IMR-90 (cell line): Measurements from ENCODE around the gene IKZF4. TPM values are rescaled to one million over a fixed set of nuclear protein-coding genes. Genes with fewer than 3 reads are reported as not detected.

Source experiments
- ATAC-seq: fragments of 200-7000 bp; cut with Tn5 transposase; 2 replicates; pipeline ENCODE4 v1.9.1; 2020; ENCODE audit warnings: low read depth, mild to moderate bottlenecking, moderate library complexity
- BruUV-seq: library from RNA; stranded (reverse); fragments of 400-500 nt; replicated peaks from 2 replicates; lab custom pipeline; 2021; lab: Mats Ljungman, UMichigan
- CTCF ChIA-PET: fragments of 300-600 bp; formaldehyde crosslinking; extraction: SDS; loops from one replicate; lab custom pipeline; 2021; ENCODE audit warnings: antibody characterized with exemption; lab: Yijun Ruan, JAX
- POLR2A ChIA-PET: fragments of 300-600 bp; sonication (Branson Sonifier 250); formaldehyde crosslinking; loops from one replicate; lab custom pipeline; 2022; ENCODE audit warnings: antibody characterized with exemption; ENCODE audit not compliant: unreplicated experiment; lab: Charles Lee
- DNase-seq: peaks from one replicate; pipeline ENCODE4 v3.0.0; 2013
- H2AFZ ChIP-seq: replicated peaks from 2 replicates; pipeline ENCODE3; 2013; ENCODE audit warnings: low read length, mild to moderate bottlenecking; ENCODE audit not compliant: poor library complexity
- H2AK5ac ChIP-seq: 2 replicates; pipeline ENCODE4 v1.6.1; 2013; ENCODE audit warnings: low read depth, low read length, inconsistent platforms
- H2AK9ac ChIP-seq: replicated peaks from 2 replicates; pipeline ENCODE3; 2013; ENCODE audit warnings: mild to moderate bottlenecking, low read depth, low read length, moderate library complexity; ENCODE audit not compliant: poor library complexity
- H2BK120ac ChIP-seq: 2 replicates; pipeline ENCODE4 v1.6.1; 2013; ENCODE audit warnings: low read depth, low read length, inconsistent platforms
- H2BK15ac ChIP-seq: 3 replicates; pipeline ENCODE4 v1.6.1; 2013; ENCODE audit warnings: low read depth, low read length, inconsistent platforms
- H2BK20ac ChIP-seq: 2 replicates; pipeline ENCODE4 v1.6.1; 2013; ENCODE audit warnings: low read depth, mild to moderate bottlenecking, inconsistent platforms, low read length, moderate library complexity
- H2BK5ac ChIP-seq: 2 replicates; pipeline ENCODE4 v1.6.1; 2013; ENCODE audit warnings: mild to moderate bottlenecking, low read depth, low read length, inconsistent platforms; ENCODE audit not compliant: poor library complexity, severe bottlenecking
- H3K14ac ChIP-seq: replicated peaks from 2 replicates; pipeline ENCODE4 v1.6.1; 2013; ENCODE audit warnings: low read depth, low read length, inconsistent platforms
- H3K18ac ChIP-seq: 2 replicates; pipeline ENCODE4 v1.6.1; 2013; ENCODE audit warnings: low read depth, low read length, control low read depth
- H3K23ac ChIP-seq: 2 replicates; pipeline ENCODE4 v1.6.1; 2013; ENCODE audit warnings: low read depth, low read length, inconsistent platforms
- H3K27ac ChIP-seq: 2 replicates; pipeline ENCODE4 v1.5.1; 2013; ENCODE audit warnings: mild to moderate bottlenecking, control low read depth, low read length; ENCODE audit not compliant: insufficient read depth
- H3K27me3 ChIP-seq: 2 replicates; pipeline ENCODE4 v1.6.1; 2013; ENCODE audit warnings: low read length; ENCODE audit not compliant: control insufficient read depth, insufficient read depth
- H3K36me3 ChIP-seq: 2 replicates; pipeline ENCODE4 v1.6.1; 2013; ENCODE audit warnings: low read length, mixed read lengths; ENCODE audit not compliant: control insufficient read depth, insufficient read depth
- H3K4ac ChIP-seq: 2 replicates; pipeline ENCODE4 v1.6.1; 2013; ENCODE audit warnings: low read depth, low read length, inconsistent platforms
- H3K4me1 ChIP-seq: 2 replicates; pipeline ENCODE4 v1.6.1; 2013; ENCODE audit warnings: low read length, mixed read lengths; ENCODE audit not compliant: control insufficient read depth, insufficient read depth
- H3K4me2 ChIP-seq: 2 replicates; pipeline ENCODE4 v1.6.1; 2013; ENCODE audit warnings: low read depth, mild to moderate bottlenecking, control low read depth, low read length, moderate library complexity
- H3K4me3 ChIP-seq: 2 replicates; pipeline ENCODE4 v1.5.1; 2013; ENCODE audit warnings: low read depth, mild to moderate bottlenecking, control low read depth, low read length, moderate library complexity; ENCODE audit not compliant: insufficient read depth
- H3K56ac ChIP-seq: 2 replicates; pipeline ENCODE4 v1.6.1; 2013; ENCODE audit warnings: low read length, inconsistent platforms; ENCODE audit not compliant: insufficient read depth; ENCODE audit errors: extremely low read depth
- H3K79me1 ChIP-seq, 2 experiments: 2 replicates each; pipeline ENCODE4 v1.6.1; 2013; ENCODE audit warnings: low read length in 2 of 2, inconsistent platforms in 1 of 2, low read depth in 1 of 2
- H3K9ac ChIP-seq: 2 replicates; pipeline ENCODE4 v1.6.1; 2013; ENCODE audit warnings: low read depth, low read length, control low read depth
- H3K9me1 ChIP-seq: 2 replicates; pipeline ENCODE4 v1.6.1; 2013; ENCODE audit warnings: low read length, inconsistent platforms; ENCODE audit not compliant: insufficient read depth
- H3K9me3 ChIP-seq: 2 replicates; pipeline ENCODE4 v1.6.1; 2013; ENCODE audit warnings: low read length; ENCODE audit not compliant: control insufficient read depth, insufficient read depth
- H4K20me1 ChIP-seq: 2 replicates; pipeline ENCODE4 v1.6.1; 2013; ENCODE audit warnings: low read length, inconsistent platforms; ENCODE audit not compliant: insufficient read depth
- H4K5ac ChIP-seq: 2 replicates; pipeline ENCODE4 v1.6.1; 2013; ENCODE audit warnings: mild to moderate bottlenecking, low read depth, low read length, control low read depth
- H4K8ac ChIP-seq, 2 experiments: 2 replicates each; pipeline ENCODE4 v1.6.1; 2013; ENCODE audit warnings: low read depth in 2 of 2, low read length in 2 of 2, control low read depth in 1 of 2, inconsistent platforms in 1 of 2
- H4K91ac ChIP-seq: 2 replicates; pipeline ENCODE4 v1.6.1; 2013; ENCODE audit warnings: low read depth, low read length, inconsistent platforms; ENCODE audit not compliant: insufficient read depth
- ELK1 ChIP-seq: fragments of 150-350 bp; IDR thresholded peaks from 2 replicates; pipeline ENCODE4 v1.6.1; 2016; ENCODE audit warnings: low read depth, mild to moderate bottlenecking, low read length, moderate library complexity, borderline replicate concordance
- FOS ChIP-seq: fragments of 150-350 bp; IDR thresholded peaks from 2 replicates; pipeline ENCODE4 v1.6.1; 2016; ENCODE audit warnings: low read depth, low read length
- MXI1 ChIP-seq: IDR thresholded peaks from 2 replicates; pipeline ENCODE4 v1.6.1; 2012; ENCODE audit warnings: low read depth, mild to moderate bottlenecking, low read length, moderate library complexity, borderline replicate concordance
- NFE2L2 ChIP-seq: fragments of 150-350 bp; IDR thresholded peaks from 2 replicates; pipeline ENCODE4 v1.6.1; 2016; ENCODE audit warnings: low read depth, mild to moderate bottlenecking, low read length
- POLR2A ChIP-seq: IDR thresholded peaks from 2 replicates; pipeline ENCODE4 v1.6.1; 2012; ENCODE audit warnings: mild to moderate bottlenecking, low read depth, low read length
- RCOR1 ChIP-seq: IDR thresholded peaks from 2 replicates; pipeline ENCODE4 v1.6.1; 2012; ENCODE audit warnings: mild to moderate bottlenecking, low read length, improper control_type of control experiment; ENCODE audit not compliant: insufficient replicate concordance
- RFX5 ChIP-seq: IDR thresholded peaks from 2 replicates; pipeline ENCODE4 v1.8.0; 2012; ENCODE audit warnings: low read depth, mild to moderate bottlenecking, low read length, moderate library complexity
- USF2 ChIP-seq: fragments of 150-350 bp; IDR thresholded peaks from 2 replicates; pipeline ENCODE4 v1.6.1; 2017; ENCODE audit warnings: mild to moderate bottlenecking, antibody characterized with exemption, low read length, low read depth
- WGBS, 2 experiments: methylation state at CpG; one replicate each; pipeline versions ENCODE4 v1.1.5 to v1.1.7; 2013; ENCODE audit warnings: missing lambda C conversion rate in 2 of 2; ENCODE audit not compliant: insufficient read length in 1 of 2; ENCODE audit errors: extremely low coverage in 2 of 2; 5-methylcytosine and 5-hydroxymethylcytosine counted together
- dilution Hi-C: fragments of 300-500 bp; cut with HindIII; formaldehyde crosslinking; loops from one replicate; pipeline ENCODE4 v1.14.3; 2018; ENCODE audit warnings: low sequenced_read_pairs; ENCODE audit not compliant: unreplicated experiment
- in situ Hi-C: fragments of 300-500 bp; cut with MboI; formaldehyde crosslinking; loops from 3 replicates; pipeline ENCODE4 v1.14.3; 2019; ENCODE audit warnings: low sequenced_read_pairs, inconsistent platforms, mixed read lengths
- intact Hi-C: fragments of 100-400 bp; cut with micrococcal nuclease; formaldehyde crosslinking; loops from 2 replicates; pipeline ENCODE4 v1.10.0; 2022
- polyA plus RNA-seq, 3 experiments: library from polyadenylated mRNA; depleted of rRNA; stranded (reverse); fragments of >200 nt; gene quantifications; 2 replicates each; pipeline ENCODE4 v1.2.3, GENCODE V29; 2012; ENCODE audit warnings: low replicate concordance in 1 of 3
- total RNA-seq: library from RNA; depleted of rRNA; stranded (reverse); fragments of >200 nt; gene quantifications from 2 replicates; pipeline ENCODE4 v1.2.3, GENCODE V29; 2012

Gene IKZF4
- total and polyA plus RNA-seq, 2 of the 4 experiments (the other 2 are of a cell fraction), result 1.8 to 7.1 TPM

GRCh38 chr12:56046027-56046780, 25.4 kb downstream of the IKZF4 start:
- Histone ChIP-seq H3K23ac (peak overlapping the region; percentile 65; the same call in 1 of the 2 replicates), H3K4me1 (no peaks in the 10 kb centered on the region; the same call in 1 of the 2 replicates), H3K9me1 (no peaks in the 10 kb centered on the region), H3K9ac (no peak overlapping the region), H3K36me3 (peaks cover 22% of the 10 kb centered on the region), H3K56ac (no peak overlapping the region), H3K4me3 (no peak overlapping the region), H3K14ac (no peak overlapping the region), H2BK15ac (no peak overlapping the region), H2BK20ac (no peak overlapping the region), H2AK5ac (no peak overlapping the region), H2BK5ac (no peak overlapping the region), H4K8ac (peak overlapping the region in 1 of 2 experiments; percentile 46; a peak in 1 of 4 replicates), H4K5ac (no peak overlapping the region; the same call in 1 of the 2 replicates), H3K79me1 (peaks cover 9 to 28% of the 10 kb centered on the region in 2 experiments; a peak in 3 of 4 replicates), H2BK120ac (no peak overlapping the region), H4K91ac (no peak overlapping the region), H2AK9ac (peak overlapping the region; percentile 12), H3K27ac (no peak overlapping the region), H3K9me3 (no peaks in the 10 kb centered on the region), H3K4me2 (no peak overlapping the region), H3K27me3 (no peaks in the 10 kb centered on the region), H4K20me1 (peaks cover 28% of the 10 kb centered on the region), H3K18ac (no peak overlapping the region), H2AFZ (no peak overlapping the region), H3K4ac (no peak overlapping the region)
- BruUV-seq, result no TSS peak
- dilution Hi-C loops (no loop called here), intact Hi-C loops (loop anchor here (2.0 to 10.0 kb wide), 3 partner anchors 33 to 231 kb away; partner anchors contain the start of genes ORMDL2, SARNP and ZC3H10), in situ Hi-C loops (no loop called here)
- CTCF ChIA-PET, result interaction anchor here (1.1 to 1.3 kb wide), 2 partner anchors 33 to 72 kb away, joined by 3 to 4 read pairs; partner anchors contain the start of gene ZC3H10
- WGBS, 2 experiments, result 75% methylated on average over 2 of the region's 9 CpGs; no CpG with 5 or more reads in 1 of the 2 experiments
- POLR2A ChIA-PET, result no interaction called here
- TF ChIP-seq USF2 (no peak), RCOR1 (no peak), RFX5 (no peak), MXI1 (no peak), NFE2L2 (no peak), FOS (no peak), ELK1 (no peak), POLR2A (no peak)
- DNase-seq, result no peak
- no peak for ATAC-seq
